ENCODE data around the gene MYL12B.
"Not testable (repeated sequence)": the region's sequence is repeated elsewhere in the genome, so short reads cannot be mapped to it uniquely, and the experiment has no call there.

The MYL12B gene

DNA sequence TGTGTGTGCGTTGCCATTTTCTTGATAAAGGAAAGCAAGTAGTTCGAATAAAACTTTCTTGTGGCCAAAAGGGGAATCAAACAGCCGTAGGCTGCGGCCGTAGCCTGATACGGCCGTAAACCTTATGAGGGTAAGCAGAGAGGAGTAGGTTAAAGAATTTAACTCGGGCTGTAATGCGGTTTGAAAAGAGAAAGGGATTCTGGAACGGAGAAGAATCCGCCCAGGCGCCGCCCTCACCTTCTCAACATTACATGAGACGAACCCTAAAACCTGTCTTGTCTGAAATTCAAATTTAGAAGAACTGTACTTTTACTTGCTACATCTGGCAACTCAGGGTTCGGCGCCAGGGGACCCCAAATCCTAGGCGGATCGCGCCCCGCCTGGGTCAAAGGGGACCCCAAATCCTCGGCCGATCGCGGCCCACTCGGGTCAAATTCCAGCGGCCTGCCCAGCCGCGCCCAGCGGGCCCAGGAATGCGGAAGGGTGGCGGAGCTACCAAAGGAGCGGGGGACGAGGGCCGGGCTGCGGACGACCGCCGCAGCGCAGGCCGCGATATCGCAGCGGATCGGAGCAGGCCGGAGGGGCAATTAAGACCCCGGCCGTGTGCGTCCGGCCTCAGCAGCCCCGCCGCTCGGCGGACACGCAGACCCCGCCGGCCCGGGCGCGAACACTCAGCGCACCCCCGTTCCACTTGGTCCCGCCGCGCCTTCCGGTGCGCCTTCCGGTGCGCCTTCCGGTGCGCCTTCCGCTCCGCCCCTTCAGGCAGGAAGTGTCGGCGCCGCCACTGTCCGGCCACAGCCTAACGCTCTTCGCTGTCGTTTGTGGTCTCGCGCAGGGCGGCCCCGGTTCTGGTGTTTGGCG, at the start of gene MYL12B:
Gene MYL12B (plus strand): TSS at position 761 of the 861 bp plus-strand sequence. CDS start 10,766 bp downstream, outside the sequence.
- peak; percentile 88 for ATAC-seq
- peak; percentile 85 for DNase-seq

GRCh38 chr18:3212657-3213056, 49.3 kb upstream of the MYL12B start:
- DNase-seq (no peak), ATAC-seq (no peak)

GRCh38 chr18:3213300-3214059, 48.5 kb upstream of the MYL12B start:
- ATAC-seq = peak; percentile 51
- DNase-seq = no peak

GRCh38 chr18:3214855-3215637, 46.9 kb upstream of the MYL12B start:
- no peak for ATAC-seq
- no peak for DNase-seq

- DNase-seq = no peak
These were observed 44.9 kb upstream of the MYL12B start for GRCh38 chr18:3216987-3217386.

GRCh38 chr18:3217948-3218647, 43.8 kb upstream of the MYL12B start:
- DNase-seq (no peak), ATAC-seq (no peak)

More at GRCh38 chr18:3216987-3217386, 44.9 kb upstream of the MYL12B start:
- ATAC-seq = no peak

GRCh38 chr18:3218819-3219218, 43.1 kb upstream of the MYL12B start:
- ATAC-seq = no peak
- no peak for DNase-seq

DNA sequence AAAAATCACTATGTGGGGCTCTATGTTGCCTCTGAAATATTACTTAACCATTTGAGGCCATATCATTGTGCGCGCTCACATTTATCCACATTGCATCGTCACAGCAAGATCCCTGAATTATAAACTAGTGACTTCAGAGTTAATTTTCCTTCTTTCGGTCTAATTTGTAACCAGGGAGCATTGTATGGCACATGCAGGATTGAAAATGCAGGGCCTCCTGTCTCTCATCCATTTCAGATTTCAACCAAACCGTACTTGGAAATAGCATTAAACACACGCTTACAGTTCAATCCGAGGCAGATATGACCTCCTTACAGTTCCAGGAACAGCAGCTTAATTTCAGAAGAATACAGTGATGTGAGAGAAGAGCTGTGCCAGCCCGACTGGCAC, 42.7 kb upstream of the MYL12B start:
- ATAC-seq (no peak), DNase-seq (no peak)

GRCh38 chr18:3219631-3220335, 42.1 kb upstream of the MYL12B start, which contains the start of gene MYOM1:
TSS of gene MYOM1 (minus strand) at chr18:3219968. CDS start at chr18:3215223, 4,745 bp downstream.
- DNase-seq (no peak), ATAC-seq (no peak)

DNA sequence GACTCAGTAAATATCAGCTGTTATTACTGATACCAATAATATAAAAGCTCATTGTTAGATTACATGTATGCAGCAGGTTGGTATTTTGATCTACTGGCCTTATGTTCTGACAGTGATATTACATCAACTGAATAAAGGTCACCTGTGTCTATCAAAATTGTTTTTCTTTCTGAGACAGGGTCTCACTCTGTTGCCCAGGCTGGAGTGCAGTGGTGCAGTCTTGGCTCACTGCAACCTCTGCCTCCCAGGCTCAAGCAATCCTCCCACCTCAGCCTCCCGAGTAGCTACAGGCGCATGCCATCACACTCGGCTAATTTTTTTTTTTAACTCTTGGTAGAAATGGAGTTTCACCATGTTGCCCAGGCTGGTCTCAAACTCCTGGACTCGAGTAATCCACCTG, 41.1 kb upstream of the MYL12B start:
- ATAC-seq, DNase-seq: not testable (repeated sequence)

- DNase-seq = no peak
- ATAC-seq = no peak
These were observed 40.4 kb upstream of the MYL12B start for GRCh38 chr18:3221496-3221895.

- no peak for ATAC-seq
- no peak for DNase-seq
These were observed 38.6 kb upstream of the MYL12B start for GRCh38 chr18:3223356-3223755.

DNA sequence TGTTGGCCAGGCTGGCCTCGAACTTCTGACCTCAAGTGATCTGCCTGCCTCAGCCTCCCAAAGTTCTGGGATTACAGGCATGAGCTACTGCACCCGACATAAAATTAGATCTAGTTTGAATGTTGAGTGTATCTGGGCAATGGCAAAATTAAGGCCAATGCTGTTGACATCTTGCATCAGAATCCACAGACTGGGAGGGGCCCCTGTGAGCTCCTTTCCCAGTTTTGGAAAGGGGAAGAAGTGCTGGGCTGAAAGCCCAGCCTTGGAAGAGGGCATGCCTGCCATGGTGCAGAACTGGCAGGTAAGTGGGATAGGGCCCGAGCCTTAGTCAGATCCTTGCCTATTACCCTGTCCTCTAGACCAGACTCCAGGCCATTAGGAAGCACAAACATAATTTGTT, 37.7 kb upstream of the MYL12B start:
- no peak for ATAC-seq
- no peak for DNase-seq

DNA sequence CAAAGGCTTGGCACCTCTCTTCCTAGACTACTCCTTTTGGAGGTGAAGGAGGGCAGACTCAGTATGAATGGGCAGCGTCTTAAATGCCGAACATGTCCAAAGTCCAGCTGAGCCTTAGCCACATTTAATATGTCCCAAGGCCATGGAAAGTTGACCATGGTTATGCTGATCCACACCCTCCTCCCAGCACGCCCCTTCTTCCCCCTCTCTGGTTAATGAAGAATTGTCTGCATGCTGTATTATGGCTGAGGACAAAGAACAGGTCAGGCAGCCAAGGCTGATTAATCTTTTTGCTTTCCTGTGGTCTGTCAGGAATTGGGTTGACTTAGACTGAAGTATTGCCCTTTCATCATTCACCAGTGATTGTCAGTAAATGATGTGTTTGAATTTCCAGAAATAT, 36.3 kb upstream of the MYL12B start:
- no peak for DNase-seq
- no peak for ATAC-seq

- ATAC-seq (no peak), DNase-seq (no peak)
These were observed 35.9 kb upstream of the MYL12B start for GRCh38 chr18:3226048-3226447.

- ATAC-seq (no peak), DNase-seq (no peak)
These were observed 31.3 kb upstream of the MYL12B start for GRCh38 chr18:3230401-3231334.

GRCh38 chr18:3233004-3233403, 28.9 kb upstream of the MYL12B start:
- no peak for ATAC-seq
- no peak for DNase-seq

DNA sequence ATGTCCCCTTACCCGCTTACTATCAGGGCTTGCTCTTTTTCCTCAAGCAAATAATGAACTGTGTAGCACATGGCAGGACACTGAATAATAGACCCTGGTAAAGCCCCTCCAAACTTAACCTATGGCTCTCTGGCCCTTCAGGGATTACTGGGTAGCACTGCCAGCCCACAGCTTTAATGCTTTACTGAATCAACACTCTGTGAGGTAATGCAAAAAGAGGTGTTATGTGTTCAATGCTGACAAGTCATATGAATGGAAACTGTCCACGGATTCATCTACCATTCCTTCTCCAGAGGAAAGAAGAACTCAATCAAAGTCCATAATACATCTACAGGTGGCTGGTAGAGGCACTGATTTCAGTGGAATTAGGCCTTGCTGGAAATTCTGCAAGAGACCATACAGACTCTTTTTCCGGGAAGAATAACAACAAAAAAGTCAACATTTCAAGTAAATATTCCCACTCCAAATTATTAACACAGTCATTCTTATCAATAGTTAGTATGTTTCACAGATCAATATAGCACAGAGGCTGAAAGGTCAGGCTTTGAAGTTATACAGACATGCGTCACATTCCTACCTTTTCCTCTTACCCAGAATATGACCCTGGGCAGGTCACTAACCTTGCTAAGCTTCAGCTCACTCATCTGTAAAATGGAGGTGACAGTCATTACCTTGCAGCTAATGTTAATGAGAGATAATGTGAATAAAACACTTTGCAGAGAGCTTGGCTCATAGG, 28.3 kb upstream of the MYL12B start:
- DNase-seq (no peak), ATAC-seq (no peak)

GRCh38 chr18:3234457-3234856, 27.5 kb upstream of the MYL12B start:
- ATAC-seq (no peak), DNase-seq (no peak)

Measured in stimulated activated naive CD8-positive, alpha-beta T cell treated with anti-CD3 and anti-CD28 coated beads, Interleukin-15, Interleukin-2, amounts not matched to agents 100 U/mL and 50 U/mL, for 24 hours (primary cell).